ENCODE measurements around the gene DCXR.

GRCh38 chr17:82085031-82085861, 47.7 kb upstream of the DCXR start:
- TF ChIP-seq CTCF (IDR thresholded peaks at IDR 0.05) (no peak), POLR2A (IDR thresholded peaks at IDR 0.05) (no peak)

All from heart left ventricle (tissue), 13 donors.